Activated CD8-positive, alpha-beta memory T cell treated with anti-CD3 and anti-CD28 coated beads, Interleukin-2, amount 50 U/mL, for 1 hour (primary cell): ENCODE data around the gene SCN3B.
"Not testable (repeated sequence)": the region's sequence is repeated elsewhere in the genome, so short reads cannot be mapped to it uniquely, and the experiment has no call there.

Experiments
- DNase-seq: peaks from one replicate; pipeline ENCODE4 v3.0.0-alpha.2; 2020; ENCODE audit errors: extremely low read depth

SCN3B gene, protein sequence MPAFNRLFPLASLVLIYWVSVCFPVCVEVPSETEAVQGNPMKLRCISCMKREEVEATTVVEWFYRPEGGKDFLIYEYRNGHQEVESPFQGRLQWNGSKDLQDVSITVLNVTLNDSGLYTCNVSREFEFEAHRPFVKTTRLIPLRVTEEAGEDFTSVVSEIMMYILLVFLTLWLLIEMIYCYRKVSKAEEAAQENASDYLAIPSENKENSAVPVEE

DNA sequence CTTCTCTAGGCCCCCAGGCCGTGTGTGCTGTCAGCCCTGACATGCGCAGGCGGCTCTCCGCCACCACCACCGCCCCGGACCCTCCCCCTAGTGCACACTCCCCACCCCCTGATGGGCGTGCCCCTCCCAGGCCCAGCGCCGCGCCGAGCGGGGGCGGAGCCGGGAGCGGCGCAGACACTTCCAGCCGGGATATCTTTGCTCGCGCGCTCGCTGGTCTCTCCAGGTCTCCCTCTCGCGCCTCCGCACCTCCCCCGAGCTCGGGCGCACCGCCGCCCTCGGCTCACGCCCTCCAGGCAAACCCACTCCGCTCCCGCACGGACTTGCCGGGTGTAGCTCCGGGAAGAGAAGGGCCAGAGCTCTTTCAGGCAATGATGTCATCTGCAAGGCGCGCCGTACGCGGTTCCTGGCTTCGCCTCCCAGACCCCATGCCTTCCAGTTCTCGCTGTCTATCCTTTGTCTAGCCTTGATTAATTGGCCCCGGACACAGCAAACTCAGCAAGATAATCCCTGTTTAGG lies at the start of gene SCN3B:
SCN3B (minus strand) TSS at position 59 of the 516 bp plus-strand sequence. CDS start 823 bp downstream, outside the sequence.
- DNase-seq: no peak

DNA sequence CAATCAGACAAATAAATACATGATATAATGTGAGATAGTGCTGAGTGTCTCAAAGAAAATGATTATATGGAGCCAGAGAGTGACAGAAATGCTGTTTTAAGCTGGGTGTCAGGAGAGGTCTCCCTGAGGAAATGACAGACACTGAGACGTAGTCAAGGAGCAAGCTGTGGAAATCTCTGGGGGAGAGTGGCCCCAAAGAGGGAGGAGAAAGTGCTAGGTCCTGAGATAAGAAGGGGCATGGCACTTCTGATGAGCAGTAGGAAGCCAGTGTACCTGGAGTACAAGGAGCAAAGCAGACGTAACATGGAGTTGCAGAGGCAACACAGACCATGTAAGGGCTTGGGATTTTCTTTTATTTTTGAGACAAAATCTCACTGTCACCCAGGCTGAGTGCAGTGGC lies 48.3 kb upstream of the SCN3B start:
- DNase-seq: no peak

DNA sequence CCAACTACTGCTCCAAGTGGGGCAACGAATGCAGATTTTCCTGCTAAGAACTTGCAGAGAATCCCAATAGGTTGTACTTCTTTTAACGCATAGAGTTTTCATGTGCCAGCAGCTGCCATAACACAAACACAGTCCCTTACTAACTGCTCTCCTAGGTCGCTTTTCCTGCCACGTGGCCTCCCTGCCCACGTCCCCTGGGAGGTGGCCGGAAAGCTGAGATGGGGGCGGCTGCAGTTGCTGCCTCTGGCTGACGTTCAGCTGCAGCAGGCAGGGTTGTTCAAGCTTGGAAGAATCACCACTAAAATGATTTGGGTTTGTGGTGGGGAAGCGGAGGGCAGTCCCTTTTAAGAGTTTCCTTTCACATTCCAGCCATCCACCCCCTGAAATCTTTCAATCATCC lies 47.7 kb upstream of the SCN3B start:
- no peak for DNase-seq

DNA sequence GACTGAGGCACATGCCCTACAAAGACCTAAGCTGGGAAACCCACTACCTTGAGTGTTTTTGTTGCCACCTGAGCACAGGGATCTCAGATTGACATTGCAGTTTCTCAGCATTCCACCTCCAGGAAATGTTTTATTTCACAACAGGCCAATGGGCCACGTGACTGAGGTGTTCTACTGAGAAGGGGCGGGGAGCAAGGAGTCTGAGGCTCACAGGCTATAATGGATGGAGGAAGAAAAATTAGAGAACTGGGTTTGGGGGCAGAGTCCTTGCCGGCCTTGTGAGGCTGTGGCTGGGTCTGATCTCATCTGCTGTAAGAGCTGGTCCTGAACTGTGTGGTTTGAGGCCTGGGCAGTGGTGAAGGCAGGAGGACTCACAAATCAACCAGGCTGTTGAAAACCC lies 46.3 kb upstream of the SCN3B start:
- no peak for DNase-seq

DNA sequence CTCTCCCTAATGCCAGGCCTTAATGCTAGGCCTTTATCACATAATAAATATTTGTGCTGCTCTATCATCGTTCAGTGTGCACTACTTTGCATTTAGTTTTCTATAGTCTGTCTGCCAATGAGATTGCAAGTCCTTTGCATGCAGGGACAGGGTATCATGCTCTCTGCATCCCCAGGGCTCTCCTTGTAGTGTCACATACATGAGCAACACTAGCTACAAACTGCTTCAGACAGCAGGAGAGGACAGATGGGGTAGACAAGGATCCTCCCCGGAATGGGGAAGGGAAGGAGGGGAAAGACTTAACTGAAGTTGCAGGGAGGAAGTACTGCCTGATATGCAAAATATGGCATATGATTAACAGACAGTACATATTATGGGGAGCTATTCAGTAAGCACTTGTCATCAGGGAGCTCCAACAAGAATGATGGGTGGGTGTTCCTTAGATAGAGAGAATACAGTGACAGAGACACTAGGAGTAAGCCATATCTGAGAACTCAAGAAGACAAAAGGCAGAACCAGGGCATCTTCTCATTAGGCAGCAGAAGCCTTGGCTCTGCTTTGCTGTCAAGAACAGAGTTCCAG lies 44.2 kb upstream of the SCN3B start:
- no peak for DNase-seq

DNA sequence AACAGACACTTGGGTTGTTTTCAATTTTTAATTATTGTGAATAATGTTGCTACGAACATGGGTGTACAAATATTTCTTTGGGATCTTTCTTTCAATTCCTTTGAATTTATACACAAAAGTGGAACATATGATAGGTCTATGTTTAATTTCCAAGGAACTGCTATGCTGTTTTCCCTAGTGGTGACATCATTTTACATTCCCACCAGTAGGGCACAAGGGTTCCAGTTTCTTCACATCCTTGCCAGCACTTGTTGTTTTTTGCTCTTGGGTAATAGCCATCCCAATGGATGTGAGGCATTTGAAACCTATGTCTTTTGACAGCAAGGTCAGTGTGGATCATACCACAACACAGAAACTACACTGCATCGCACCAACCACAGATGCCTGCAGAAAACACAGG lies 41.8 kb upstream of the SCN3B start:
- no peak for DNase-seq

DNA sequence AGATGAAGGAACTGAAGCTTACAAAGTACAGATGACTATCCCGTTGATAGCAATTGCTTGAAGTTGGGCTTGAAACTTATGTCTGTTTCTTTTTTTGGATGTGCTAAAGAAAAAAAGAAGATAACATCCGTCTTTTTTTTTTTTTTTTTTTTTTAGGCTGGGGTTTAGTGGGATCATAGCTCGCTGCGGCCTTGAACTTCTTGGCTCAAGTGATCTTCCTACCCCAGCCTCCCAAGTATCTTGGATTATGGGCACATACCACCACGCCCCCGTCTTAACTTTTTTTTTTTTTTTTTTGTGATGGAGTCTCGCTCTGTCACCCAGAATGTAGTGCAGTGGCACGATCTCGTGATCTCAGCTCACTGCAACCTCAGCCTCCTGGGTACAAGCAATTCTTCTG lies 40.8 kb upstream of the SCN3B start:
- DNase-seq: no peak

DNA sequence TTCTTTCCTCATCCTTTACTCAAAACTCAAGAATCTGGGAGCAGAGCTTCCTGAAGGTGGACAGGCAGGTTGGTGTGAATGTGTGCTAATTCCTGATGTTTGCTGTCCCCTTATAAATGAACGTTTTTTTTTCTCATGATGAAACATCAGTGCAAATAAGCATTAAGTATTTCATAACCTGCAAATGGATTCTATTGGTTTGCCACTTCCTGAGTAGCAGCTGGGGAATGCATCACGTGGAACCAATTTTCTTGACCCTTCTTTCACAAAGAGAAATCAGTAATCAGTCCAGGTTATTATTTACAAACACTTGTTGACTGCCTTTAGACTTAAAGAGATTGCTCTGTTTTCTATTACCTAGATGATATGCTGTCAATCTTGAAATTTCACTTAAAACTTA lies 40.1 kb upstream of the SCN3B start:
- no peak for DNase-seq

DNA sequence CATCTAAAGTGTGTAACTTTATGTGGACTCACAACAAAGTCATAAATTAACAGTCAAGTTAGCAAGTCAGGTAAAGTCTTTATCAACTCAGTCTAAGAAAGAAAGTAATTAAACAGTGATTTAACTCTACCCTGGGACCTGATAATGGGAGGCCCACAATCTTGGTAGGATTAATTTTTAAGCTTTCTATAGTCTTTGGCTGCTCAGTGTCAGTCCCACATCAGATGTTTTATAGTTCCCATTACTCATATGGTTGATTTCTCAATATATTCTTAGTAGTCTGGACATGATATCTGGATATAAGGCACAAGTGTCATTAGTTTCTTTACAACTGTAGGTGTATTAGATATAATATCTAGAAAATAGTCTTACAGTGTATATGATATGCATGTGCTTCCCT lies 38.5 kb upstream of the SCN3B start:
- DNase-seq: no peak

DNA sequence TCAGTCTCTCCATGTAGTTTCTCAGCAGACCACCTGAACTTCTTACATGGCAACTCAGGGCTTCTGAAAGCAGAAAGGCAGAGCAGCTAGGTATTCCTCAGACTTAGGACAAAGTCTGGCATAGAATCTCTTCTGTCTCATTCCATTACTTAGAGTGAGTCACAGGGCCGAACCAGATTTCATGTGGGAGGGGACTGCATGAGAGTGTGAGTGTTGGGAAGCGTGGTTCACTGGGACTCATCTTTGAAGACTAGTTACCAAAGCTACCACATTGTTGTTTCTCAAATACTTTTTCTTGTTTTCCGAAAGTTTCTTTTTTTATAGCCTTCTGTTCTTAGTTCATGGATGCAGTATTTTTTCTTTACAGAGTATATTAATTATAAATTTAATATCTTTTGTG lies 36.1 kb upstream of the SCN3B start:
- DNase-seq: no peak

DNA sequence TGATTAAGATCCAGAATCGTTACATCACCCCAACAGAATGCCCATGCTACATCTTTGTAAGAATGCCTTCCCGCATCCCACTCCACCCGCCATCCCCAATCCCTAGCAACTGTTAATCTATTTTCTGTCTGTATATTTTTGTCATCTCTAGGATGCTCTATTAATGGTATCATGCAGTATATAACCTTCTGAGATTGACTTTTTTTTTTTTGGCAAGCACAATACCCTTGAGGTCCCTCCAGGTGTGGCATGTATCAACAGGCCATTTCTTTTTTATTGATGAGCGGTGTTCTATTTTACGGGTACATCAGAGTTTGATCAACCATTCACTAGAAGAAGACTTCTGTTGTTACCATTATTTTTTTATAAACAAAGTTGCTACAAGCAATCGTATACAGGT lies 30.2 kb upstream of the SCN3B start:
- DNase-seq: no peak

DNA sequence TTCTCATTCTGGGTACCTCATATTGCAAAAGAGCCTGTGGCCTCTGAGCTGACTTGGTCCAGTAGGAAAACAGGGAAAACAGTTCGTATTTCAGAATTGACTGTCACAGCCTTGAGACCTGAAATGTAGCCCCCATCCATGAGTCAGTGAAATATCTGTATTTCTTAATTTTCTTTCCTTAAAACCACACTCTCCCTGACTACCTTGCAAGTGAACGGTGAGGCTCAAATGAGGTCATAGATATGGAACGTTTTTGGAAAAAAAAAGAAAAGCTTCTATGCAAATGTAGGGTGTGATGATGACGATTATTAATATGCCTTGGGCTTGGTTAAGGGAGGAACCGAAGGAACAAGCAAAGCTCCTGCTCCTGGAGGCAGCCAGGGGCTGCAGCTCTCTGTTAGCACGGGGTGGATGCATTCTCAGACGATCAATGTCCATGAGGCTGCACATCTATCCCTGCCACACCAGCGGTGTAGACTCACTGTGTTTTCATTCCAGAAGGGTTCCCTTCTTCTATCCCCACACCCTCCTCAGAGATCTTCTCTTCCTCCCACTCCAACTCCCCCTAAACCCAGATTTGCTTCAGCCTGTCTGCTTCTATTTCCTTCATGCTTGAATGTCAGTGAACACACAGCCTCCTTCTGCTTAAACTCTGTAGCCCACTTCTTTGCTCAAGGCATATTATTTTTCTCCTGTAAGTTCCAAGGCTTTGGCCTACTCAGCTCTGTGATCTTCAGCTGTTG lies 29.2 kb upstream of the SCN3B start:
- DNase-seq: no peak

DNA sequence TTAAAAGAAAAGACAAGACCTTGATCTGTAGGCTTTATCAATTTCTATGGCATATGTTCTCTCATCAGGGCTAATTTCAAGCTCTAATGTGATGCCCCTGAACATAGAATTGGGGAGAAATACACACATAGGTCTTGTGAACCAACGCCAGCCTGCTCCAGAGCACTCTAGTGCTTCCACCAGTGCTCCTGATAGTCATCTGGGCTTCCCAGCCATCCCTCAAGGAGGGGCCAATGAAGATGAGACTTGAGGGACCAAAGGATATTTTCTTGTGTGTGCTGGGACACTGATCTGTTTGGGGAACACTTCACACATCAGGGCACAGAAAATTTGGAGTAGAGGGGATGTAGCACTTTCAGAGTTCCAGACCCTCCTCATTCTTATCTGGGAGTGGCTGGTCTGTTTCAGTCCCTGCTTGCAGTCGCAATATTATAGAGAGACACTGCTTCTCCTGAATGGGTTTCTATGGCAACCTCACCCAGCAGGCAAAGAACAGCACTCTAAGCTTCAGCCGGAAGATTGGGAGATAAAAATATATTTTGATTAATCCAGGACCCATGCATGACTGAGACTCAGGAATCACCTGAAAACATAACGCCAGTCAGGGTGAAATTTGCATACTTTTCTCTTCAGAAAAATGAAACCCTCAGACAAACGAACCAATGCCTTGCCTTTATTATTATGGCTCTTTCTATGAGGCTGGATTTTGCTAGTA lies 28.4 kb upstream of the SCN3B start:
- no peak for DNase-seq

DNA sequence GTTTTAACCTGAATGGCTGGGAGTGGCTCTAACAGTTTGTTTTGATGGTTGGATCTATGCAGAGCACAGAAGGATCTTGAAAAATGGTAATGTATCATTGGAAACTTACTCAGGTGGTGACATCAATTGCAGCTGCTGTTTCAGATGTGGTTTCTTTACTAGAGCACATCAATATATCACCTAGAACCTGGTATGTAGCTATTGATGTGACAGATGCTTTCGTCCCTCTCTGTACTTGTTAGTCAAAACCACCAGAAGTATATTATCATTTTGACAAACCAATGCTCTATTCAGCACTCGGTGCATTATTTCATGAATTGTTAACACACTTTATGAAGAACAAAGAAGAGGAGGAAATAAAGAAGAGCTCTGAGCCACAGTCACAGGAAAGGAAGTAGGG lies 26.6 kb upstream of the SCN3B start:
- no peak for DNase-seq

DNA sequence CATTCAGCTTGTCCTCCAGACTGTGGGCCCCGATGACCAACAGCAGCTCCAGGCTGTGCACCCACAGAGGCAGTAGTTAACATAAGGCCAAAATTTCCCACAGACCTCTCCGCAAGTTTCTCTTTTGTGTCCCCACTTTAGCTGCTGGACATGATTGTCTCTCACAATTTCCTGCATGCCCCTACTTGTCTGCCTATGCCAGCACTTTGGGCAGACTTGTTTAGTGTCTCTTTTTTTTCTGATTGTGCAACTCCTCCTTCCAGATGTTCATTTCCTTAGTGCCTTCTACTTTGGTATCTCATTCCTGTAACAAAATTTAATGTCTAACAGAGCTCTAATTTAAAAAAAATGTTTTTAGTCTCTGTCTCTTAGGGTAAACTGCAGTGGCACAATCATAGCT lies 23.8 kb upstream of the SCN3B start:
- no peak for DNase-seq

DNA sequence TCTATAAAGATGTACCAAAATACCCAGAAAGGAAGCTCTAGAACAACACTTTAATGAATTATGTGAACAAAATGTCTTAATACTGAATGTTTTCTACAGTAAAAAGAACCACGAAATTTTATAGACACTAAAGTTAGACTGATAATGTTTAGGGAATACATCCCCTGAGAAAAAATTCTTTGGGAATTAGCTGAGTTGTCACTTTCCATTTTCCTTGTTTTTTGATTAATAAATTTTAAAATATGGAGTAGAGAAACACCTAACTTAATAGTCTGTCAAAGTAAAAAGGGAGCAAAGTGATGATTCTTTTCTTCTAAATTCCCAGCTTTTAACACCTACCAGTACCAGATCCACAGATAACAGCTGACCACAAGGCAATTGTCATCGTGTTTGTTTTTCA lies 23.1 kb upstream of the SCN3B start:
- no peak for DNase-seq

DNA sequence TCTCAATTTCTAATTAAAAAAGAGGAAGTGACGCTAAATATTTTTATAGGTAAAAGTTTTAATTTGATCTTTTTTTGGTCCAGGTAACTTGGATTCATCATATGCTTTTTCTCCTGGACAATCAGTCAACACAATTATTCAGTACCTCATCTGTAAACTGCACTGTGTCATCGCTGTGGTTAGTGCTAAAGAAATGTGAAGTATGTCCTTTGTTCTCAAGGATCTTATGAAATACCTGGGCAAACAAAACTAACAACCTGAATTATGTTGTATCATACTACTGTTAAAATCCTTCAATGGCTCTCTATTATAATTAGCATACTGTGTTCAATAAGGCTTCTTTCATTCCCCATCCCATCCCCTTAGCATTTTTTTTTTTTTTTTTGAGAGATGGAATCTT lies 19.9 kb upstream of the SCN3B start:
- DNase-seq: no peak

DNA sequence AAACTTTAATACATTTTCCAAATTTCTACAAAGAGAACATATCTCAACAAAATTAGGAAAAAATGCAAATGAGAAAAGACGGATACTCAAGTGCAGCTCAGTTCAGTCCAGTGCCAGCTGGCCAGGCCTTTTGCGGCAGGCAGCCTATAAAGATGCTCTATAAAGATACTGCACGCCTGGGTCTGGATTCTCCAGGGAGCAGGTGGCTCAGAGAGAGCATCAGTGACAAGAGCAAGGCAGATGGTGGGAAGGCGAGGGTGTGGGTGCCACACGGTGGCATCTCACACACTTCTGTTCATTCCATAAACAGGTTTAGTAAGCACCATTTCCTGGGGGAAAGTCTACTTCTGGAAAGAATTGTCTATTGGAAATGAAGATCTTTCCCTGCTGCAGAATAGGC lies 18.1 kb upstream of the SCN3B start:
- DNase-seq: no peak

DNA sequence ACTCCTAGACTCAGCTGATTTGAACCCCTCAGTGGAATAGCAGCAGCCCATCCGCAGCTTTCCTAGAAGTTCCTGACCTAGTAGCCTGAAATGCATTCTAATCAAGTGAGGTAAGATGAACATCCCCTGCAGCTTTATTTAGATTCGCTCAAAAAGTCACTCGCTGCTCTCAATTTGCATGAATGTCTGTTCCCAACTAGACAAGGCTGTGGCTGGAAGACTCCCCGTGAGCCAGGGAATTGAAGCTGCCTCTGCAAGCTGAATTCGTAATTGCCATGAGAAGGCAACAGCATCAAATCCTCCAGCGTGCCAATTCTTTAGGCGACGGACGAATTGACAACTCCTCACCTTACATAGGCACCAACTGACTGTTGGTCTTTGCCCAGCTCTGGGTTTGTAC lies 17.1 kb upstream of the SCN3B start:
- no peak for DNase-seq

DNA sequence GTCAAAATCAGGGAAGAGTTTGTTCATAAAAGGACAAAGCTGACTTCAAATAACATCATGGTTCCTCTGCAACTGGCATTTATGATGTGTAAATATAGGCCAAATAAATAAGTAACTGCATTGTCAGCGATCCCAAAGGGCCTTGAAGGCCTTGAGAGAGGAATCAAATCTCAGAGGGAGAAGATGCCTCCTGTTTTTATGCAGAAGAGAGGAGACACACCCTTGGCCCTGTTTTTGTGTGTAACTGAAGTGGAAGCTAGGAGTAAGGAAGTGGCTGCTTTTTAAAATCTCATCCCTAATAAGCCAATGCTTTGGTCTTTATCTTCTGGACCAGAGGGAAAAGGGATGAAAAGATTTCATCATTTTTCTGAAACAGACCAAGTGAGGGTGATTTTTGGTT lies 15.7 kb upstream of the SCN3B start:
- no peak for DNase-seq

DNA sequence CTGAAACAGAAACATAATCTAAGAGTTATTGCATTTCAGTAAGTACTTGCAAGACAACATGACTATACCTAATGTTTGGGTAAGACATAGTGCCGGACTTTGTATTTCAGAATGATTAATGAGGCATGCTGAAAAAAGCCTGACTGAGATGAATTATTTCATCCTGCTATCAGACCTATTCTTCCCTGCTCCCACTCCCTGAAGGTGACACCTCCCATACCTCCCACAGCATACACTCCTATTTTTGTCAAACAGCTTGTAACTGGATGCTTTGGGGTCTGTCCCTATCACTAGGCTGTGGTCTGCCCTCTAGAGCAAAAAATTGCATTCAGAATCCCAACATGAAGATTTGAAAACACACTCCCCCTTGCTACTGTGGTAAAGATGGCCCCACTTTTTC lies 10.9 kb upstream of the SCN3B start:
- DNase-seq: no peak

DNA sequence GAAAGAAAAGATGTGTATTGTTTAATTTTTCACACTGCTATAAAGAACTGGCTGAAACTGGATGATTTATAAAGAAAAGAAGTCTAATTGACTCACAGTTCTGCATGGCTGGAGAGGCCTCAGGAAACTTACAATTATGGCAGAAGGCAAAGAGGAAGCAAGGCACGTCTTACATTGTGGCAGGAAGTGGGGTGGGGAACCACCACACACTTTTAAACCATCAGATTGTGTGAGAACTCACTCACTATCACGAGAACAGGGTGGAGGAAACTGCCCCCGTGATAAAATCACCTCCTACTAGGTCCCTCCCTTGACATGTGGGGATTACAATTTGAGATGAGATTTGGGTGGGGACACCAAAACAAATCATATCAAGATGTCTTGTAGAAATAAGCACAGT lies 5.5 kb upstream of the SCN3B start:
- not testable (repeated sequence) for DNase-seq

DNA sequence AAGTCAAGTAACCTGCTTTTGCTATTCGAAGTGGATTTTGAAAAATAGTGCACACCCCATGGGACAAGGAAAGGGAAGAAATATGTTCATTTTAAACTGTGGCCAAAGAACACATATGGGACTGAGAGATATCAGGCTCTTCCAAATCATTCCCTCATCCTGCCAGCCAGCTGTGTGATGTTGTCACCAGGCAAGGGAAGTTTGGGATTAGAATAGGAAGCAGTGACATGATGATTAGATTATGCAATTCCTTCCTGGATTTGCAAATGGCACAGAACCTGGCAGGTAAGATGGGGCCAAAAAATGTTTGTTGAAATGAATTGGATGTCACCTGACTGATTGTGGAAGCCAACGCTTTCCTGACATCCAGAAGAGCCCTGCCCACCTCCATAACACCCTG lies 4.9 kb upstream of the SCN3B start:
- DNase-seq: no peak
